ENCODE results near the gene GANAB. TPM values are rescaled to one million over a fixed set of nuclear protein-coding genes. Genes with fewer than 3 reads are reported as not detected.
"Not testable (repeated sequence)": the region's sequence is repeated elsewhere in the genome, so short reads cannot be mapped to it uniquely, and the experiment has no call there.

GANAB gene
- total RNA-seq, 1 donor from 2014 or later, result 271 TPM

GRCh38 chr11:62677714-62678113 is 31.3 kb upstream of the GANAB start:
- Histone ChIP-seq H3K4me3 (ENCODE audit: low read depth, low read length) (peak overlapping the region; percentile 100), H3K27me3 (ENCODE audit: control insufficient read depth, insufficient read depth, low read length) (no peaks in the 10 kb centered on the region), H3K36me3 (ENCODE audit: control insufficient read depth, insufficient read depth, low read length) (peaks cover 3% of the 10 kb centered on the region)
- DNase-seq (ENCODE audit: low read depth), result no peak
- no peak for TF ChIP-seq CTCF (IDR thresholded peaks at IDR 0.05; ENCODE audit: insufficient read depth, low read length, poor library complexity, severe bottlenecking)

- H3K36me3 ChIP-seq (ENCODE audit: control insufficient read depth, insufficient read depth, low read length), result peaks cover 3% of the 10 kb centered on the region
- H3K4me3 ChIP-seq (ENCODE audit: low read depth, low read length), result no peak overlapping the region
- no peaks in the 10 kb centered on the region for H3K27me3 ChIP-seq (ENCODE audit: control insufficient read depth, insufficient read depth, low read length)
- DNase-seq (ENCODE audit: low read depth), result no peak
- no peak for TF ChIP-seq CTCF (IDR thresholded peaks at IDR 0.05; ENCODE audit: insufficient read depth, low read length, poor library complexity, severe bottlenecking)
Measured at GRCh38 chr11:62677156-62677555, 30.7 kb upstream of the GANAB start.

DNA sequence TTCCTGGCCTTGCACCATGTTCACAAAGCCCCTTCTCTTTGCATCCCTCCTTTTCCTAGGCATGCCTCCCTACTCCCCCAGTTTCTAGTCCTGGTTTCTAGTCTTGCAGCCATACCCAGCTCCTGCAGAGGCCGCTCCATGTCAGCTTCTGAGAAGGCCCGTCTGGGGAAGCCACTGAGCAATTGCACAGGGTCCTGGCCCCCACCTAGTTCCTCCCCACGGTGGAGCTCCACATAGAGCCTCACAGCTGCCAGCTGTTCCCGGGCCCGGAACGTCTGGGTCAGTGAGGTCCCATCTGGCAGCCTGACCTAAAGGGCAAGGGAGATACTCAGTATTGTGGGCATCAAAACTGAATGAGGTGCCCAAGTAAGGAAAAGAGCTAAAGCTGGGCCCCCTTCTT is 30.3 kb upstream of the GANAB start:
- Histone ChIP-seq H3K27me3 (ENCODE audit: control insufficient read depth, insufficient read depth, low read length) (no peaks in the 10 kb centered on the region), H3K36me3 (ENCODE audit: control insufficient read depth, insufficient read depth, low read length) (peaks cover 3% of the 10 kb centered on the region), H3K4me3 (ENCODE audit: low read depth, low read length) (no peak overlapping the region)
- no peak for TF ChIP-seq CTCF (IDR thresholded peaks at IDR 0.05; ENCODE audit: insufficient read depth, low read length, poor library complexity, severe bottlenecking)
- DNase-seq (ENCODE audit: low read depth), result no peak

DNA sequence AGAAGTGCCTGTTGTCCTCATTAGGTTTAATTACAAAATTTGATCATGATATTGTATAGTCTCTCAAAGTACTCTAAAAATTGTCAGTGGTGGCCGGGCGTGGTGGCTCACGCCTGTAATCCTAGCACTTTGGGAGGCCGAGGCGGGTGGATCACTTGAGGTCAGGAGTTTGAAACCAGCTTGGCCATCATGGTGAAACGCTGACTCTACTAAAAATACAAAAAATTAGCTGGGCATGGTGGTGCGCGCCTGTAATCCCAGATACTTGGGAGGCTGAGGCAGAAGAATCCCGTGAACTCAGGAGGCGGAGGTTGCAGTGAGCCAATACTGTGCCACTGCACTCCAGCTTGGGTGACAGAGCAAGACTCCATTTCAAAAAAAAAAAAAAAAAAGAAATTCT is 29.0 kb upstream of the GANAB start:
- H3K27me3 ChIP-seq (ENCODE audit: control insufficient read depth, insufficient read depth, low read length); H3K36me3 ChIP-seq (ENCODE audit: control insufficient read depth, insufficient read depth, low read length); H3K4me3 ChIP-seq (ENCODE audit: low read depth, low read length); DNase-seq (ENCODE audit: low read depth): not testable (repeated sequence)

- TF ChIP-seq CTCF (IDR thresholded peaks at IDR 0.05; ENCODE audit: insufficient read depth, low read length, poor library complexity, severe bottlenecking), result no peak
- peaks cover 3% of the 10 kb centered on the region for H3K36me3 ChIP-seq (ENCODE audit: control insufficient read depth, insufficient read depth, low read length)
- no peak for DNase-seq (ENCODE audit: low read depth)
- no peaks in the 10 kb centered on the region for H3K27me3 ChIP-seq (ENCODE audit: control insufficient read depth, insufficient read depth, low read length)
- H3K4me3 ChIP-seq (ENCODE audit: low read depth, low read length), result no peak overlapping the region
Measured at GRCh38 chr11:62673196-62673525, 26.7 kb upstream of the GANAB start.

- DNase-seq (ENCODE audit: low read depth), result no peak
- Histone ChIP-seq H3K4me3 (ENCODE audit: low read depth, low read length) (peak within 1 kb of the TSS; percentile 92), H3K36me3 (ENCODE audit: control insufficient read depth, insufficient read depth, low read length) (no peaks in the 10 kb centered on the region), H3K27me3 (ENCODE audit: control insufficient read depth, insufficient read depth, low read length) (no peaks in the 10 kb centered on the region)
- TF ChIP-seq CTCF (IDR thresholded peaks at IDR 0.05; ENCODE audit: insufficient read depth, low read length, poor library complexity, severe bottlenecking), result no peak
Measured at GRCh38 chr11:62671608-62672389, 25.4 kb upstream of the GANAB start, which contains the start of the genes LBHD1 and UQCC3. Gene LBHD1, minus strand, starts transcription at chr11:62672267. Its CDS starts 2,236 bp downstream, at chr11:62670031. Gene UQCC3, plus strand, starts transcription at chr11:62671673. Its CDS starts 73 bp downstream, at chr11:62671746.

Data from kidney epithelial cell (primary cell).